RPMI8226 (cell line): Measurements from ENCODE around the gene IFI27.
A peak's percentile ranks its signal among the peaks of the same experiment; 100 is the strongest.
"Not testable (repeated sequence)": the region's sequence is repeated elsewhere in the genome, so short reads cannot be mapped to it uniquely, and the experiment has no call there.

Source experiments
- DNase-seq: peaks from one replicate; pipeline ENCODE4 v3.0.0-alpha.2; 2015

Gene IFI27

DNA sequence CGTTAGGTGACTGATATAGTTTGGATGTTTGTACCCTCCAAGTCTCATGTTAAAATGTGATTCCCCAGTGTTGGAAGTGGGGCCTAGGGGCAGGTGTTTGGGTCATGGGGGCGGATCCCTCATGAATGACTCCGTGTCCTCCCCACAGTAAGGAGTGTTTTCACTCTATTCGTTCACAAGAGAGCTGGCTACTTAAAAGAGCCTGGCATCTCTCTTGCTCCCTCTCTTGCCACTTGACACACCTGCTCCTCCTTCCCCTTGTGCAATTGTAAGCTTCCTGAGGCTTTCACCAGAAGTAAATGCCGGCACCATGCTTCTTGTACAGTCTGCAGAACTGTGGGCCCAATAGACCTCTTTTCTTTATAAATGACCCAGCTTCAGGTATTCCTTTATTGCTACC lies 16.3 kb downstream of the IFI27 start:
- DNase-seq: no peak

GRCh38 chr14:94127330-94127729 lies 16.8 kb downstream of the IFI27 start:
- no peak for DNase-seq

GRCh38 chr14:94128216-94128839 lies 17.8 kb downstream of the IFI27 start:
- DNase-seq: no peak

- peak; percentile 70 for DNase-seq
Measured at GRCh38 chr14:94129111-94129757, 18.7 kb downstream of the IFI27 start, which contains the start of gene IFI27L2. IFI27L2 (minus strand) TSS chr14:94129604; CDS start chr14:94129564, 40 bp downstream.

DNA sequence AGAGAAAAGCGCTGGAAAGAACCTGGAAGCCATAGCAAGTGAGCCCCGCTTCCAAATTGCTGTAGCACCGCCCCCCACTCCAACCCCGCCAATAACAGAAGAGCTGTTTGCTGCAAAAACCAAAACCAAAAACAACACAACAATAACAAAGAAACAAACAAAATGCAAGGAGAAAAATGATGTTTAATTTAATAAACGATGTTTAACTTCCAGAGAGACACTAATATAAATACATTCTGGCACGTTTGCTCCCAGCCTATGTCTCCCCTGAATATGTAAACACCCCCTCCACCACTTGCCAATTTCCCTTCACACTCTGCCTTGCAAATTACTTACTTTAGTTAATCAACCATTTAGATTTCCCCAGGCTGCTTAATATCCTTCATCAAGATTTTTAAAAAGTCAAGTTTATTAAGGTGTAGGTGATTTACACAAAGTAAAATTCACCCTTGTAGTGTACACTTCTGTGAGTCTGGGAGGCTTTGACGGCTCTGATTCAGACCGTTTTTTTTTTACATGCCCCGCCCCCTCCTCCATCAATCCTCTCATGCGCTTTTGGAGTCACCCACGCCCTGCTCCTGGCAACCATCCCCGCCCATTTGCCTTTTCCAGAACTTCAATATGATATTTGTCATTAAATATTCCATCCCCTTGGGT lies 19.4 kb downstream of the IFI27 start:
- peak; percentile 17 for DNase-seq

DNA sequence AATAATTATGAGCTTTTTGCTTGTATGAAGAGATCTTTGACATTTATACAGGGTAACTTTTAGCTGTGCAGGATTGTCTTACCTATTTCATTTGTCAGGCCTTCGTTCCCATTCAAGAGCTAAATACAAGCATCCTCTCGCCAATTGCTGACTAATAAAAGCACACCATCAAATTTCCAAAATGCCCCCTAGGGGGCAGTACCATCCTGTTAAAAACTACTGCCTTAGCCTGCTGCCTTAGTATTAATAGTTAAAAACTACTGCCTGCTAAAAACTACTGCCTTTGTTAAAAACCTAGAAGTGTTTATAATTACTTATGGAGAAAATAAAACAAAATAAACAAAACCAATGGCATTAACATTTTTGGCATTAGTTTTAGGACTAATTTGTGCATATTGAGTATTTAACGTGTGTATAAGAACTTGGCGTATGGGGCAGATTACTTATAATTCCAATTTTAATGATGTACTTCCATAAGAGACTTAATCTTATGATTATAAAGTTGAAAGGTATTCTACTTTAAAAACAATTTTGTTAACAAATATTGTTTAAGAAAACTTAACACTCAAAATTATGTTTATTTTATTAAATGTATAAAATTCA lies 21.9 kb downstream of the IFI27 start:
- DNase-seq: peak; percentile 67

DNA sequence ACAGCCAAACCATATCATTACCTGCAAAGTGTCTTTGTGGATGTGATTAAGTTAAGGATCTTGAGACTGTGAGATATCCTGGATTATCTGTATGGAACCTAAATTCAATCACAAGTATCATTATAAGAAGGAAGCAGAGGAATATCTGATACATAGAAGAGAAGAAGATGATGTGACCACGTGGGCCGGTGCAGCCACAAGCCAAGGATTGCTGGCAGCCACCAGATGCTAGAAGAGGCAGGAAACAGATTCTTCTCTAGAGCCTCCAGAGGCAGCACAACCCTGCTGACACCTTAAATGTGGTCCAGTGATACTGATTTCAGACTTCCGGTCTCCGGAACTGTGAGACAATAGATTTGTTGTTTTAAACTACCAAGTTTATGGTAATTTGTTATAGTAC lies 24.9 kb downstream of the IFI27 start:
- DNase-seq: no peak

DNA sequence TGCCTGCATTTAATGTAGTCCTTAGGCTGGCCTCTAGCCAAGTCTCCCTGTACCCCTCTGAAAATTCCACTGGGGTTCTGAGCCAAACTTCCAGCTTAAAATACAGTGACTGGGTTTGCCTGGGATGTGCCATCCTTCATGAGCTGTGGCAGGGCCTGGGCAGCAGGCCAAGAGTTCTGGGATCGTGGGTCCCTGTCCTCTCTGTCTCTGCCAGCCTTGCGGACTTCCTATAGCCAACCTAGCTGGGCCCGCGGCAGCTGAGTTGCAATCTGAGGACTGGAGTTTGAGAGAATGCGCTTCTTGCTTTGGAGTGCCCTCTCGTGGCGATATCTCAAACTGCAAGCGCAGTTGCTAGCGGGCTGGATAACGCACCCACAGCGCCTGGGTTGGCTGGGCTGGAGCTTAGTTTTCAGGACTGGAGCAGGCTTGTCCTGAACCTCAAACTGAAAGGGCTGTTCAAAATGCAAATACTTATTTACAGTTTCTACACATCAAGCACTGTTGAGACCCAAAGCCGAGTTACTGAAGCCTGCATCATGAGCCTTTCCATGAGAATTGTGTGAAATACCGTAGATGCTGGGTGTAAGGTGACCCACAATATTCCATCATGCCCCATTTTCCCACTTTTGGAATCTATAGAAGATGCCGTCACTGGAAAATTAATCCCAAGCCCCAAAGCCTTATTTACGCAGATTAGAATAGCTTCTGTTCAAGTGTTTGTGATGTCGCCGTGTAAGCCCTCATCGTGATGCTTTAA lies 26.2 kb downstream of the IFI27 start:
- DNase-seq: peak; percentile 78

DNA sequence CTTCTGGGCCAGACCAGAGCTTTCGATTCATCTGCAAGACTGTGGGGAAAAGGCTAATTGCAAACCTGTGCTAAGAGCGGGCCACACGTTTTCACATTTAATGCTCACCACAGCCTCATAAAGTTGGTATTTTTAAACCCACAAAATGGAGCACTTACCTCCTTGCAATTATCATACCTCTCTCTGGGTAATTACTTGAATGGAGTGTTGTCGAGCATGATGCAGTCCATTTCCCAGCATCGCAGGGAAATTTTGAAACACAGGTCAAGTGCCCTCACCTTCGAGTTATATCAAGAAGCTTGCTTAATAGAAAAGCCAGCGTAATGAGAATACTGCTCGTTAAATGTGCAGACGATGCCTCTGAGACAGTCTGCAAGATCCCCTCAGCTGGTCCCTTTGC lies 27.7 kb downstream of the IFI27 start:
- DNase-seq: no peak

- no peak for DNase-seq
Measured at GRCh38 chr14:94139006-94139405, 28.5 kb downstream of the IFI27 start.

GRCh38 chr14:94139421-94139820 lies 28.9 kb downstream of the IFI27 start:
- no peak for DNase-seq

DNA sequence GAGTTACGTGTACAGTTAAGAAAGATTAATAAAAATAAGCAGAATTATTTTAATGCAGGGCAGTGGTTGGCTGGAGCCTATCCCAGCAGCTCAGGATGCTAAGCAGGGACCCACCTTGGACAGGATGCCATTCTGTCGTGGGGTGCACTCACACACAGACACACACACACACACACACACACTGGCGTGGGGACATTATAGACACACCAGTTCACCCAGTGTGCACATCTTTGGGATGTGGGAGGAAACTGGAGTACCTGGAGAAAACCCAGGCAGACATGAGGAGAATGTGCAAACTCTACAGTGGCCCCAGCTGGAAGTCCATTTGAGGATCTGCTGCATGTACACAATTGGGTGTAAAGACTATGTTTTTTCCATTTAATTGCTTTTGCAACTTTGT lies 31.7 kb downstream of the IFI27 start:
- DNase-seq: no peak

- no peak for DNase-seq
Measured at GRCh38 chr14:94142836-94143235, 32.3 kb downstream of the IFI27 start.

GRCh38 chr14:94143239-94143638 lies 32.7 kb downstream of the IFI27 start:
- DNase-seq: no peak

DNA sequence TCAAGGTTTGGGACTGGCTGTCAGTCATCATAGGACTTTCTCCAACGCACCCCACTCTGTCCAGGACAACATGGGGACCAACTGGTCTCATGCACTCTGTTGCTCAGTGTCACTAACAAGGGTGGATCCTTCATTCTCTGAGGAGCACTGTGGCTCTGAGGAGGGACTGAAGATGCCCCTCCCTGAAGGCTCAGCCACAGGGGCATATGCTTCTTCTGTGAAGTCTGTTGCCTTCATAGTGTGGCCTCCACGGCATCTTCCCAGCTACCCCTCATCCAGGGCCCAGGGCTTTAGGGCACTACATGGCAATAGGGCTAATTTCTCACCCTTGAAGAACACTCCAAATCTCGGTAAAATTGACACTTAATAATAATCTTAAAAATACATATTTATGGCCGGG lies 33.2 kb downstream of the IFI27 start:
- DNase-seq: no peak

GRCh38 chr14:94144765-94145164 lies 34.2 kb downstream of the IFI27 start:
- no peak for DNase-seq

GRCh38 chr14:94145902-94146527 lies 35.5 kb downstream of the IFI27 start:
- no peak for DNase-seq

GRCh38 chr14:94152676-94153075 lies 42.1 kb downstream of the IFI27 start:
- no peak for DNase-seq

DNA sequence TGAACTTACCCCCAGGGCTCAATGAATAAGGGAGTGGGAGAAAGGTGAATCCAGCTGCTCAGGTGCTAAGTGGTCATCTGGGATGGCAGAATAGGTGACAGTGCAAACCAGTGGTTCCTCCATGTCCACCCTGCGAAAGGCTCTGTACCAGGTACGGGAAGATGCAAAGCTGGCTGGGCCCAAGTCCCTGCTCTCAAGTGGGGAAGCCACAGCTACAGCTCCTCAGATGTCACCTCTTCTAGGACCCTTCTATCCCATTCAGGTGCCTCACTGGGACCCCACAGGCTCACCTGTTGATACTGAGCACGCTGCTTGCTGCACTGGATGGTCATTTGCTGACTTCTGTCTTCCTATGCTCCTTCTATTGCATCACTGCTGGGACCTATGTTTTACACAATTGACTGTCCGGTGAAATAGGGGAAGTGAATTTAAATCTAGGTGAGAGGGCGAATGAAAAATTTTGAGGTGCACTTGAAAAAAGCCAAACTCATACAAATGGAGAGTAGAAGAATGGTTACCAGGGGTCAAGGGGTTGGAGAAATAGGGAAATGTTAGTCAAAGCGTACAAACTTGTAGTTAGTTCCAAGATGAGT lies 43.3 kb downstream of the IFI27 start:
- DNase-seq: no peak

GRCh38 chr14:94156143-94156542 lies 45.6 kb downstream of the IFI27 start:
- DNase-seq: not testable (repeated sequence)

DNA sequence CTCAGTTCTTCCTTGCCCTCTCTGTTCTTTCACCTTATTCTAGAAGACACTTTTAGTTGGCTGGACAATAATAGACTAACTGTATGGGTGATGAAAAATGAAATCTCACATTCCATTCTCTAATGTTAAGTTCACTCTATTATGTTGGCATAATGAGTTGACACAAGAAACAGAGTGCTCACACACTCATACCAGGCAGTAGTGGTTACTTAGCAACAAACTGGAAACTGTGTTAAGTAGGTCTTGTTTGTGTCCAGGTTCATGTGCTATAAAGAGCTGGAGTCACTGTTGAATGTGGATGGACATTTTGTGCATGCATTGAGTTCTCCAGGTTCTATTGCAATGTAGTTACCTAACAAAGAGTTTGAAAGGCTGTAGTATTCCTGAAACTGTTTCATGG lies 46.7 kb downstream of the IFI27 start:
- DNase-seq: no peak

- DNase-seq: no peak
Measured at GRCh38 chr14:94158239-94158883, 47.8 kb downstream of the IFI27 start.
